HG02870 (cell line): ENCODE data around the gene HOATZ.
A peak's percentile ranks its signal among the peaks of the same experiment; 100 is the strongest.

Experiments used
- ATAC-seq: cut with Tn5 transposase; IDR thresholded peaks from one replicate; pipeline ENCODE4 v1.9.1; 2021; ENCODE audit warnings: mild to moderate bottlenecking, moderate library complexity; ENCODE audit not compliant: unreplicated experiment

Gene HOATZ

DNA sequence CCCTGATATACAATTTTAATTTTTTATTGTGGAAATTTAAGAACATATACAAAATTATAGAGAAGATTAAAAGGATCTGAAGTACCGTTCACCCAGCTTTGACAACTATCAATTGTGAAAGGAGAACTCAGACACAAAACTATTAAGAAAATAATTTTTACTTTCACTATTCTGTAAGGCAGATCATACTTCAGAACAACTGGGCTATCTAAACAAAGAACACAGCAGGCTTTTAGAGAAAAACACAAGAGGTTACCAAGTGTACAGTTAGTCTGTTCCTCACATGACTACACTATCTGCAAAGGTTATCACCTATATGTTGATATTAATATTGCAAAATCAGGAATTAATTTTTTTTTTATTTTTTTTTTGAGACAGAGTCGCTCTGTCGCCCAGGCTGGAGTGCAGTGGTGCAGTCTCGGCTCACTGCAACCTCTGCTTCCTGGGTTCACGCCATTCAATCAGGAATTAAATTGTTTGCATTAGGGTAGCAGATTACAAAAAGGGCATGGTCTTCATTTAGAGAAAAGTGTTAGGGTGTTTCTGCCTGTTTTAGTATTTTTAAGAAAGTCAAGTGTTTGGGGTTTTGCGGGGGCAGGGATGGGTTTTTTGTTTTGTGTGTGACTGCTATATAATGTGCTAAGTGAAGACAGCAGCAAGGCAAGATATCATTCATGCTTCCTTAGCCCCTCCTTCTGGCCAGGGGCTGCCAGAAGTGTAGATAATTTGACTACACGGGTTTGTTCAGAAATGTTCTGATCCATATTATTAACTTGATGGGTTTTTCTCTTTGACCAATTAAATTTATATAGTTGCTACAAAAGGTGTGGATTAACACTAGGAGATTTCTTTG, 60.0 kb downstream of the HOATZ start:
- peak; percentile 51 for ATAC-seq

DNA sequence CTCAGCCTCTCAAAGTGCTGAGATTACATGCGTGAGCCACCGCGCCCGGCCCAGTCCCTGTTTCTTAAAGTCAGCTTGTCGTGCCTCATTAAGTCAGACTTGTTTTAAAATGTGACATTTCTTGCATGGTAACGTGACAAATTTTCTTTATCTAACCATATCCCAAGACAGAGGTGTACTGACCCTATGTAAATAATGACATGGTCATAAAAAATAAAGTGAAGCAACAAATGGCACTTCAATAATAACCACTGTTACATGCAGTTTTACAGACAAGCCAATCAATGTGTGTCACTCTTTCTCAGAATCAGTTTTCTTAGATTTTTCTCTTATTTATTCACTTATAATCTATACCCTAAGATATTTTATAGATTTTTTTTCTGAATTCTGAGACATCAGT, 61.2 kb downstream of the HOATZ start:
- no peak for ATAC-seq

- no peak for ATAC-seq
Measured at GRCh38 chr11:111577821-111578220, 63.2 kb downstream of the HOATZ start.

- ATAC-seq = no peak
Measured at GRCh38 chr11:111581341-111581740, 66.8 kb downstream of the HOATZ start.

- ATAC-seq = no peak
Measured at GRCh38 chr11:111582163-111582562, 67.6 kb downstream of the HOATZ start.

DNA sequence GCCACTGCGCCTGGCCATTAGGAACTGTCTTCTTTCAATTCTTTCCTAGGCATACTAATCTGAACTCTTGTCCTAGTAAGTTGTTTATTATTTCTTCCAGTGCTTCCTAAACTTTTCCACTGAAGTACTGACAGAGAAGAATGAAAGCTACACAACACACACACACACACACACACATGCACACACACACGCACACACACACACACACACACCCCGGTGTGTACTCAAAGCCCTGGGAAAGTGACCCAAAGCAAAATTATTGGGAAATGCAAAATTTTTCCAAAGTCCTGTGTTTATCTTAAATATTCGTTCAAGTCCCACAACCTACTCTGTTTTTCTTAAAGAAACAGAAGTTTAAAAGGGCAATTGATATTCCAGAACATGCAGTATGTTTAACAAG, 68.3 kb downstream of the HOATZ start:
- ATAC-seq = no peak

- ATAC-seq = no peak
Measured at GRCh38 chr11:111585371-111585770, 70.8 kb downstream of the HOATZ start.

GRCh38 chr11:111586388-111586831, 71.8 kb downstream of the HOATZ start:
- no peak for ATAC-seq
